Parathyroid adenoma (tissue), 2 donors: ENCODE results near the gene GTF2F2.

Experiments
- H2AFZ ChIP-seq: fragments of 300-600 bp; sonication (generic); one replicate; pipeline ENCODE4 v1.7.0; 2017; ENCODE audit warnings: antibody characterized with exemption, mild to moderate bottlenecking
- H3K27ac ChIP-seq: fragments of 300-600 bp; sonication (generic); one replicate; pipeline ENCODE4 v1.7.0; 2017
- H3K27me3 ChIP-seq: fragments of 300-600 bp; sonication (generic); one replicate; pipeline ENCODE4 v1.7.0; 2017; ENCODE audit warnings: low read length; ENCODE audit not compliant: control insufficient read depth, insufficient read depth
- H3K36me3 ChIP-seq: fragments of 300-600 bp; sonication (generic); one replicate; pipeline ENCODE4 v1.7.0; 2017; ENCODE audit warnings: low read length; ENCODE audit not compliant: control insufficient read depth, insufficient read depth
- H3K4me1 ChIP-seq: fragments of 300-600 bp; sonication (generic); one replicate; pipeline ENCODE4 v1.7.0; 2017; ENCODE audit warnings: control low read depth
- H3K4me2 ChIP-seq: fragments of 300-600 bp; sonication (generic); one replicate; pipeline ENCODE4 v1.7.0; 2017; ENCODE audit warnings: low read length
- H3K4me3 ChIP-seq: fragments of 300-600 bp; sonication (generic); one replicate; pipeline ENCODE4 v1.7.0; 2017; ENCODE audit warnings: low read depth, low read length
- H3K79me2 ChIP-seq: fragments of 300-600 bp; sonication (generic); one replicate; pipeline ENCODE4 v1.7.0; 2017; ENCODE audit warnings: control low read depth
- H3K9ac ChIP-seq: fragments of 300-600 bp; sonication (generic); one replicate; pipeline ENCODE4 v1.7.0; 2017; ENCODE audit warnings: mild to moderate bottlenecking
- H3K9me3 ChIP-seq: fragments of 300-600 bp; sonication (generic); one replicate; pipeline ENCODE4 v1.7.0; 2017; ENCODE audit warnings: low read length; ENCODE audit not compliant: control insufficient read depth
- CTCF ChIP-seq: fragments of 300-600 bp; sonication (generic); IDR thresholded peaks from one replicate; pipeline ENCODE4 v1.7.0; 2017; ENCODE audit warnings: antibody characterized with exemption, mild to moderate bottlenecking
- donor health status: primary hyperparathyroidism.

Gene GTF2F2

GRCh38 chr13:45289936-45290563 lies 169.7 kb downstream of the GTF2F2 start:
- H3K4me2 ChIP-seq, result no peak overlapping the region
- H3K27ac ChIP-seq, result no peak overlapping the region
- no peak overlapping the region for H3K9ac ChIP-seq
- no peaks in the 10 kb centered on the region for H3K9me3 ChIP-seq
- H3K79me2 ChIP-seq, result no peaks in the 10 kb centered on the region
- no peak overlapping the region for H2AFZ ChIP-seq
- H3K4me1 ChIP-seq, result no peaks in the 10 kb centered on the region
- TF ChIP-seq CTCF, result no peak
- no peak overlapping the region for H3K4me3 ChIP-seq
- H3K36me3 ChIP-seq, result no peaks in the 10 kb centered on the region
- H3K27me3 ChIP-seq, result no peaks in the 10 kb centered on the region

- Histone ChIP-seq H3K4me3 (no peak overlapping the region), H3K9me3 (no peaks in the 10 kb centered on the region), H3K9ac (no peak overlapping the region), H3K4me2 (no peak overlapping the region), H3K79me2 (no peaks in the 10 kb centered on the region), H3K27ac (no peak overlapping the region), H3K36me3 (no peaks in the 10 kb centered on the region), H2AFZ (no peak overlapping the region), H3K27me3 (no peaks in the 10 kb centered on the region), H3K4me1 (no peaks in the 10 kb centered on the region)
- TF ChIP-seq CTCF, result no peak
Measured at GRCh38 chr13:45292176-45292575, 171.9 kb downstream of the GTF2F2 start.

- Histone ChIP-seq H2AFZ (no peak overlapping the region), H3K9ac (no peak overlapping the region), H3K4me2 (peak overlapping the region; percentile 37), H3K27ac (no peak overlapping the region), H3K27me3 (no peaks in the 10 kb centered on the region), H3K4me1 (no peaks in the 10 kb centered on the region), H3K4me3 (no peak overlapping the region), H3K36me3 (no peaks in the 10 kb centered on the region), H3K9me3 (no peaks in the 10 kb centered on the region), H3K79me2 (no peaks in the 10 kb centered on the region)
- TF ChIP-seq CTCF, result no peak
Measured at GRCh38 chr13:45295536-45295935, 175.2 kb downstream of the GTF2F2 start.

- Histone ChIP-seq H3K9me3 (no peaks in the 10 kb centered on the region), H3K4me2 (no peak overlapping the region), H3K4me3 (no peak overlapping the region), H3K4me1 (no peaks in the 10 kb centered on the region), H3K36me3 (no peaks in the 10 kb centered on the region), H2AFZ (no peak overlapping the region), H3K27me3 (no peaks in the 10 kb centered on the region), H3K27ac (no peak overlapping the region), H3K9ac (no peak overlapping the region), H3K79me2 (no peaks in the 10 kb centered on the region)
- TF ChIP-seq CTCF, result no peak
Measured at GRCh38 chr13:45296259-45296658, 175.9 kb downstream of the GTF2F2 start.

- Histone ChIP-seq H3K27me3 (no peaks in the 10 kb centered on the region), H3K9me3 (no peaks in the 10 kb centered on the region), H3K4me2 (no peak overlapping the region), H3K4me1 (no peaks in the 10 kb centered on the region), H3K27ac (no peak overlapping the region), H2AFZ (no peak overlapping the region), H3K4me3 (no peak overlapping the region), H3K9ac (no peak overlapping the region), H3K79me2 (no peaks in the 10 kb centered on the region), H3K36me3 (no peaks in the 10 kb centered on the region)
- no peak for TF ChIP-seq CTCF
Measured at GRCh38 chr13:45297456-45298205, 177.3 kb downstream of the GTF2F2 start.
